ENCODE results near the gene CERS2.
A peak's percentile ranks its signal among the peaks of the same experiment; 100 is the strongest.

Gene CERS2

DNA sequence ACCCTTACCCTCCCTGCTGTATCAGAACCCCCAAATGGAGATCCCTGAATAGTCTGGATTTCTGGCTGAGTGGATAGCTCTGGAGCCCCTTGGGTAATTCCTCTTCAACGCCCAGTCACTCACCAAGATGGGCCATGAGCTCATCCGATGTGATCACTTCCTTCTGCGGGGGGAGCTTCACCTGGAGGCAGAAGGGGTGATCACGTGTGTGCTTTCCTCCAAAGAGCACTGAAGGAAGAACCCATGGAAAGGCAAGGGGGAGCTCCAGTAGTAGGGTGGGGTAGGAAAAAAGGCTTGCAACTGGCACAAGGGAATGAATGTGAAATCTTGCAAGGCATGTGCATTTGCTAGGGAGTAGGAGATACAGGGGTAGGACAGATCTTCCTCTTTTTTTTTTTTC is 27.0 kb upstream of the CERS2 start (continued):
- TF ChIP-seq, protein P1, sequence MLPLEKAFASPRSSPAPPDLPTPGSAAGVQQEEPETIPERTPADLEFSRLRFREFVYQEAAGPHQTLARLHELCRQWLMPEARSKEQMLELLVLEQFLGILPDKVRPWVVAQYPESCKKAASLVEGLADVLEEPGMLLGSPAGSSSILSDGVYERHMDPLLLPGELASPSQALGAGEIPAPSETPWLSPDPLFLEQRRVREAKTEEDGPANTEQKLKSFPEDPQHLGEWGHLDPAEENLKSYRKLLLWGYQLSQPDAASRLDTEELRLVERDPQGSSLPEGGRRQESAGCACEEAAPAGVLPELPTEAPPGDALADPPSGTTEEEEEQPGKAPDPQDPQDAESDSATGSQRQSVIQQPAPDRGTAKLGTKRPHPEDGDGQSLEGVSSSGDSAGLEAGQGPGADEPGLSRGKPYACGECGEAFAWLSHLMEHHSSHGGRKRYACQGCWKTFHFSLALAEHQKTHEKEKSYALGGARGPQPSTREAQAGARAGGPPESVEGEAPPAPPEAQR (tag by site-specific recombination; IDR thresholded peaks at IDR 0.05), result no peak
- TF ChIP-seq ZNF16 (tag by site-specific recombination; IDR thresholded peaks at IDR 0.05; ENCODE audit: low read depth), result no peak
- TF ChIP-seq HOXD13 (CRISPR knock-in tag; IDR thresholded peaks at IDR 0.05; ENCODE audit: borderline replicate concordance), result no peak
- no peak for TF ChIP-seq ZEB2 (tag by site-specific recombination; IDR thresholded peaks at IDR 0.05)
- TF ChIP-seq ZNF354C (tag by site-specific recombination; IDR thresholded peaks at IDR 0.05; ENCODE audit: borderline replicate concordance, low read depth), result no peak
- TF ChIP-seq, protein P2, sequence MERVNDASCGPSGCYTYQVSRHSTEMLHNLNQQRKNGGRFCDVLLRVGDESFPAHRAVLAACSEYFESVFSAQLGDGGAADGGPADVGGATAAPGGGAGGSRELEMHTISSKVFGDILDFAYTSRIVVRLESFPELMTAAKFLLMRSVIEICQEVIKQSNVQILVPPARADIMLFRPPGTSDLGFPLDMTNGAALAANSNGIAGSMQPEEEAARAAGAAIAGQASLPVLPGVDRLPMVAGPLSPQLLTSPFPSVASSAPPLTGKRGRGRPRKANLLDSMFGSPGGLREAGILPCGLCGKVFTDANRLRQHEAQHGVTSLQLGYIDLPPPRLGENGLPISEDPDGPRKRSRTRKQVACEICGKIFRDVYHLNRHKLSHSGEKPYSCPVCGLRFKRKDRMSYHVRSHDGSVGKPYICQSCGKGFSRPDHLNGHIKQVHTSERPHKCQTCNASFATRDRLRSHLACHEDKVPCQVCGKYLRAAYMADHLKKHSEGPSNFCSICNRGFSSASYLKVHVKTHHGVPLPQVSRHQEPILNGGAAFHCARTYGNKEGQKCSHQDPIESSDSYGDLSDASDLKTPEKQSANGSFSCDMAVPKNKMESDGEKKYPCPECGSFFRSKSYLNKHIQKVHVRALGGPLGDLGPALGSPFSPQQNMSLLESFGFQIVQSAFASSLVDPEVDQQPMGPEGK (tag by site-specific recombination; IDR thresholded peaks at IDR 0.05), result peak; percentile 41; the same call in 1 of the 2 replicates

DNA sequence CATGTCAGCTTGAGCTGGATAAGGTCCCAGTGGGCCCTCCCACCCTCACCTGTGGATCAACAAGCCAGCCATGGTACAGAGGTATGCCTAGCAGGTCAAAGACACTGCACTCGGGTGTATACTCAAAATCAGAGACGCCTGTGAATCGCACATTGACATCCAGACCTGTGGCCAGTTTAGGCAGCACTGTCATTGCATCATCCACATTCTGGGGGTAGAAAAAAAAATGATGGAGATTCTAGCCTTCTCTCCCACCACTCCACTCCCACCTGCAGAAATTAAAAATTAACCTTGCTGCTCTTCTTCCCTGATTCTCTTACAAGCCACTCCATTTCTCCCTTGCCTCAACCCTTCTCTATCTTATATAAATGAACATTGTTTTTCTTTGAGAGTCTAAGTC is 25.8 kb upstream of the CERS2 start:
- ChIA-PET POLR2A (interaction anchor here (1.3 kb wide), 1 partner anchor 371 kb away, joined by 5 read pairs; the partner anchor contains the start of gene ENSA), CTCF (interaction anchor here (0.6 to 3.9 kb wide), 3 partner anchors 20 to 142 kb away, joined by 3 to 31 read pairs (median 4); partner anchors contain the start of gene ANXA9)
- Histone ChIP-seq H3K4me1 (ENCODE audit: control insufficient read depth, insufficient read depth, low read length) (no peaks in the 10 kb centered on the region), H3K27ac (ENCODE audit: extremely low read depth, low read depth, low read length) (no peak overlapping the region), H3K4me3 (ENCODE audit: low read depth, low read length) (no peak overlapping the region), H3K36me3 (ENCODE audit: control insufficient read depth in 2 of 2, insufficient read depth in 1 of 2, low read length in 2 of 2) (peaks cover 0 to 60% of the 10 kb centered on the region in 2 experiments; a peak in 1 of 3 replicates), H3K9me3 (ENCODE audit: control insufficient read depth, insufficient read depth, low read depth, low read length) (no peaks in the 10 kb centered on the region)
- TF ChIP-seq ZFHX2 (tag by site-specific recombination; conservative IDR thresholded peaks at IDR 0.05) (peak; percentile 17; the same call in 1 of the 2 replicates), ZNF112 (tag by site-specific recombination; IDR thresholded peaks at IDR 0.05) (no peak)

DNA sequence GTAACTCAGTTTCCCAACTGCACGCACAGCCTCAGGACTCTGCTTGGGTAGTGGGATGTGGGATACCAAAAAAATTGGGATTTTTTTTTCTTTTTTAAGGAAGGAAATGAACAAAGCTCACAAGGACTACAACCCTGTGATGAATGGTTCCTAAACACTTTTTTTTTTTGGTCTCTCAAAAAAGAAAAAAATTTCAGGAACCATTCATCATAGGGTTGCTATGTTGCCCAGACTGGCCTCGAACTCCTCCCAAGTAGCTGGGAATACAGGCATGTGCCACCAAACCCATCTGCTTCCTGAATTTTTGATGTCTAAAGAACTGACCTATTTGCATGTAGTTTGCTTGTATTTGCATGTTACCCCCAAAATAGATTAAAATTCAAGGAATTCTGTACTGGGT is 25.3 kb upstream of the CERS2 start:
- Histone ChIP-seq H3K4me1 (ENCODE audit: control insufficient read depth, insufficient read depth, low read length) (no peaks in the 10 kb centered on the region), H3K9me3 (ENCODE audit: control insufficient read depth, insufficient read depth, low read depth, low read length) (no peaks in the 10 kb centered on the region), H3K4me3 (ENCODE audit: low read depth, low read length) (no peak overlapping the region), H3K27ac (ENCODE audit: extremely low read depth, low read depth, low read length) (no peak overlapping the region), H3K36me3 (ENCODE audit: control insufficient read depth in 2 of 2, insufficient read depth in 1 of 2, low read length in 2 of 2) (peaks cover 0 to 64% of the 10 kb centered on the region in 2 experiments; a peak in 1 of 3 replicates)
- no peak for TF ChIP-seq ZBTB20 (tag by site-specific recombination; IDR thresholded peaks at IDR 0.05)
- TF ChIP-seq ZNF350 (tag by site-specific recombination; IDR thresholded peaks at IDR 0.05), result no peak
- TF ChIP-seq ZNF747 (tag by site-specific recombination; IDR thresholded peaks at IDR 0.05), result no peak
- TF ChIP-seq ZNF529 (tag by site-specific recombination; IDR thresholded peaks at IDR 0.05; ENCODE audit: insufficient replicate concordance), result no peak
- TF ChIP-seq ZNF175 (tag by site-specific recombination; IDR thresholded peaks at IDR 0.05), result no peak
- TF ChIP-seq ZNF19 (tag by site-specific recombination; IDR thresholded peaks at IDR 0.05; ENCODE audit: low read depth), result no peak
- TF ChIP-seq ZNF433 (tag by site-specific recombination; IDR thresholded peaks at IDR 0.05; ENCODE audit: low read depth), result no peak
- TF ChIP-seq ZNF473 (tag by site-specific recombination; IDR thresholded peaks at IDR 0.05), result no peak
- TF ChIP-seq, protein P3, sequence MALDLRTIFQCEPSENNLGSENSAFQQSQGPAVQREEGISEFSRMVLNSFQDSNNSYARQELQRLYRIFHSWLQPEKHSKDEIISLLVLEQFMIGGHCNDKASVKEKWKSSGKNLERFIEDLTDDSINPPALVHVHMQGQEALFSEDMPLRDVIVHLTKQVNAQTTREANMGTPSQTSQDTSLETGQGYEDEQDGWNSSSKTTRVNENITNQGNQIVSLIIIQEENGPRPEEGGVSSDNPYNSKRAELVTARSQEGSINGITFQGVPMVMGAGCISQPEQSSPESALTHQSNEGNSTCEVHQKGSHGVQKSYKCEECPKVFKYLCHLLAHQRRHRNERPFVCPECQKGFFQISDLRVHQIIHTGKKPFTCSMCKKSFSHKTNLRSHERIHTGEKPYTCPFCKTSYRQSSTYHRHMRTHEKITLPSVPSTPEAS (tag by site-specific recombination; IDR thresholded peaks at IDR 0.05), result no peak
- TF ChIP-seq ZNF324 (tag by site-specific recombination; IDR thresholded peaks at IDR 0.05), result no peak
- TF ChIP-seq KLF1 (tag by site-specific recombination; IDR thresholded peaks at IDR 0.05), result no peak
- TF ChIP-seq ZFP37 (tag by site-specific recombination; IDR thresholded peaks at IDR 0.05), result no peak
- no peak for TF ChIP-seq EGR2 (tag by site-specific recombination; IDR thresholded peaks at IDR 0.05; ENCODE audit: low read depth)
- TF ChIP-seq ZNF660 (tag by site-specific recombination; IDR thresholded peaks at IDR 0.05), result no peak
- no peak for TF ChIP-seq IKZF3 (tag by site-specific recombination; IDR thresholded peaks at IDR 0.05)
- no peak for TF ChIP-seq ZNF391 (tag by site-specific recombination; IDR thresholded peaks at IDR 0.05; ENCODE audit: borderline replicate concordance, low read depth)
- TF ChIP-seq ZNF23 (tag by site-specific recombination; IDR thresholded peaks at IDR 0.05; ENCODE audit: borderline replicate concordance), result no peak
- no peak for TF ChIP-seq ZNF558 (tag by site-specific recombination; IDR thresholded peaks at IDR 0.05)
- ChIA-PET CTCF (interaction anchor here (0.6 to 3.9 kb wide), 2 partner anchors 19 to 337 kb away, joined by 4 to 31 read pairs; partner anchors contain the start of gene ANXA9), POLR2A (interaction anchor here (1.3 kb wide), 1 partner anchor 370 kb away, joined by 5 read pairs; the partner anchor contains the start of gene ENSA)

Measured in HEK293 (cell line).